Stimulated activated CD8-positive, alpha-beta memory T cell treated with anti-CD3 and anti-CD28 coated beads, Interleukin-2, amount 100 ng/mL, for 1 hour (primary cell): ENCODE results near the gene DPF1.

Experiments used
- DNase-seq, 2 donors: peaks; one replicate each; pipeline ENCODE4 v3.0.0-alpha.2; 2020; ENCODE audit warnings: low read depth in 2 of 2

DPF1 gene

GRCh38 chr19:38221919-38222830 lies 1.8 kb downstream of the DPF1 start:
- no peak for DNase-seq

GRCh38 chr19:38221421-38221820 lies 2.6 kb downstream of the DPF1 start:
- no peak for DNase-seq

GRCh38 chr19:38219221-38219620 lies 4.8 kb downstream of the DPF1 start:
- DNase-seq: no peak

- no peak for DNase-seq
These were observed 5.8 kb downstream of the DPF1 start for GRCh38 chr19:38218204-38218603.

- DNase-seq: no peak
These were observed 7.0 kb downstream of the DPF1 start for GRCh38 chr19:38216785-38217641.

- DNase-seq: peak; percentile 40 to 45
These were observed 10.0 kb downstream of the DPF1 start for GRCh38 chr19:38213911-38214625.

- no peak for DNase-seq
These were observed 10.6 kb downstream of the DPF1 start for GRCh38 chr19:38213469-38213868.

GRCh38 chr19:38211766-38212165 lies 12.3 kb downstream of the DPF1 start:
- no peak for DNase-seq

GRCh38 chr19:38211151-38211591 lies 12.9 kb downstream of the DPF1 start:
- no peak for DNase-seq

- DNase-seq: no peak
These were observed 13.5 kb downstream of the DPF1 start for GRCh38 chr19:38210458-38210987.

- DNase-seq: no peak
These were observed 14.2 kb downstream of the DPF1 start for GRCh38 chr19:38209671-38210457.

GRCh38 chr19:38209152-38209551 lies 14.9 kb downstream of the DPF1 start:
- no peak for DNase-seq

GRCh38 chr19:38208571-38208970 lies 15.5 kb downstream of the DPF1 start:
- no peak for DNase-seq

GRCh38 chr19:38207543-38207942 lies 16.5 kb downstream of the DPF1 start:
- no peak for DNase-seq

GRCh38 chr19:38206928-38207327 lies 17.1 kb downstream of the DPF1 start:
- no peak for DNase-seq

GRCh38 chr19:38206006-38206745 lies 17.8 kb downstream of the DPF1 start:
- DNase-seq: no peak

GRCh38 chr19:38204728-38205127 lies 19.3 kb downstream of the DPF1 start:
- no peak for DNase-seq

- DNase-seq: no peak
These were observed 19.9 kb downstream of the DPF1 start for GRCh38 chr19:38204096-38204495.

GRCh38 chr19:38203197-38203596 lies 20.8 kb downstream of the DPF1 start:
- DNase-seq: no peak

GRCh38 chr19:38202504-38202903 lies 21.5 kb downstream of the DPF1 start:
- no peak for DNase-seq
